ENCODE results near the gene MARCKS.

MARCKS gene

DNA sequence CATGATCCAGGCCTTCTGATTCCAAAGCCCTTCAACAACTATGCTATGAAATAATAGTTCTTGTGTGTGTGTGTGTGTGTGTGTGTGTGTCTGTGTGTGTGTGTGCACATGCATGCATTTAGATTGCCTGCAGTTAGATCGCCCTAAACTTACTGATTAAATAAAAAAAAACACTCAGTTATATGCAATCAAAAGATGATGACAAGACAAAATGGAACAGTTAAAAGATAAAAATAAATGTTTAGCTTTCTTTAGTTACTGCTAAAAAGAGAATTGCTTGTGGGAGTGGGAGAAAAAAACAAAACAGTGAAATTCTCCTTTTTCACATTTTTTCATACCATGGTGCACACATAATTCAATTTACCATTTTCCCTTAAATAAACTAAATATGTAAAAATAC is 29.4 kb downstream of the MARCKS start:
- ATAC-seq (ENCODE audit: low read depth) (no peak), DNase-seq (ENCODE audit: low spot score) (no peak)
- H3K36me3 ChIP-seq (ENCODE audit: low read depth): no peaks in the 10 kb centered on the region
- H3K4me3 ChIP-seq (ENCODE audit: severe bottlenecking): no peak overlapping the region
- H3K27me3 ChIP-seq (ENCODE audit: insufficient read depth, poor library complexity, severe bottlenecking): no peaks in the 10 kb centered on the region
- no peaks in the 10 kb centered on the region for H3K4me1 ChIP-seq (ENCODE audit: insufficient read depth, poor library complexity, severe bottlenecking)
- no peaks in the 10 kb centered on the region for H3K9me3 ChIP-seq (ENCODE audit: severe bottlenecking)
- TF ChIP-seq, protein P1, sequence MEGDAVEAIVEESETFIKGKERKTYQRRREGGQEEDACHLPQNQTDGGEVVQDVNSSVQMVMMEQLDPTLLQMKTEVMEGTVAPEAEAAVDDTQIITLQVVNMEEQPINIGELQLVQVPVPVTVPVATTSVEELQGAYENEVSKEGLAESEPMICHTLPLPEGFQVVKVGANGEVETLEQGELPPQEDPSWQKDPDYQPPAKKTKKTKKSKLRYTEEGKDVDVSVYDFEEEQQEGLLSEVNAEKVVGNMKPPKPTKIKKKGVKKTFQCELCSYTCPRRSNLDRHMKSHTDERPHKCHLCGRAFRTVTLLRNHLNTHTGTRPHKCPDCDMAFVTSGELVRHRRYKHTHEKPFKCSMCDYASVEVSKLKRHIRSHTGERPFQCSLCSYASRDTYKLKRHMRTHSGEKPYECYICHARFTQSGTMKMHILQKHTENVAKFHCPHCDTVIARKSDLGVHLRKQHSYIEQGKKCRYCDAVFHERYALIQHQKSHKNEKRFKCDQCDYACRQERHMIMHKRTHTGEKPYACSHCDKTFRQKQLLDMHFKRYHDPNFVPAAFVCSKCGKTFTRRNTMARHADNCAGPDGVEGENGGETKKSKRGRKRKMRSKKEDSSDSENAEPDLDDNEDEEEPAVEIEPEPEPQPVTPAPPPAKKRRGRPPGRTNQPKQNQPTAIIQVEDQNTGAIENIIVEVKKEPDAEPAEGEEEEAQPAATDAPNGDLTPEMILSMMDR (IDR thresholded peaks at IDR 0.05; ENCODE audit: poor library complexity, severe bottlenecking): no peak
- H3K27ac ChIP-seq (ENCODE audit: poor library complexity, severe bottlenecking): no peak overlapping the region

DNA sequence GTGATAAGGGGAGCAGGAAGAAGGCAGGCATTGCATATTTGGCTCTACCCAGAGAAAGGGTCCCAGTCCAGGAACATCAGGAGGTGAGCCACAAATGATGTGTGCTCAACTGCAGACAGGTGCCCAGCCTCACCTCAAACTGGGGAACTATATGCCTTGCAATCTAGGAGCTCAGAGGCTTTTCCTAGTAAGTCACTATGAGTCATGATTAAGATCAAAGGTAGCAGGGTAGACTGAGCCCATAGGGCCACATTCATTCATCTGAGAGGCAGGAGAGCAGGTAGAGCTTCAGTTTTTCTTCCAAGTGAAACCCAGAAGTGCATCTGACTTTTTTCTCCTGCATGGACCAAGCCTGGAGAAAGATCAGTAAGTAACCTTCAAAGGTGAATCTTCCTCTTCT is 31.3 kb downstream of the MARCKS start:
- Histone ChIP-seq H3K4me1 (ENCODE audit: insufficient read depth, poor library complexity, severe bottlenecking) (no peaks in the 10 kb centered on the region), H3K4me3 (ENCODE audit: severe bottlenecking) (no peak overlapping the region), H3K27ac (ENCODE audit: poor library complexity, severe bottlenecking) (no peak overlapping the region), H3K36me3 (ENCODE audit: low read depth) (no peaks in the 10 kb centered on the region), H3K9me3 (ENCODE audit: severe bottlenecking) (no peaks in the 10 kb centered on the region), H3K27me3 (ENCODE audit: insufficient read depth, poor library complexity, severe bottlenecking) (no peaks in the 10 kb centered on the region)
- TF ChIP-seq, protein P1 (IDR thresholded peaks at IDR 0.05; ENCODE audit: poor library complexity, severe bottlenecking): no peak
- ATAC-seq (ENCODE audit: low read depth) (peak; percentile 38; the same call in 1 of the 3 replicates), DNase-seq (ENCODE audit: low spot score) (no peak)

DNA sequence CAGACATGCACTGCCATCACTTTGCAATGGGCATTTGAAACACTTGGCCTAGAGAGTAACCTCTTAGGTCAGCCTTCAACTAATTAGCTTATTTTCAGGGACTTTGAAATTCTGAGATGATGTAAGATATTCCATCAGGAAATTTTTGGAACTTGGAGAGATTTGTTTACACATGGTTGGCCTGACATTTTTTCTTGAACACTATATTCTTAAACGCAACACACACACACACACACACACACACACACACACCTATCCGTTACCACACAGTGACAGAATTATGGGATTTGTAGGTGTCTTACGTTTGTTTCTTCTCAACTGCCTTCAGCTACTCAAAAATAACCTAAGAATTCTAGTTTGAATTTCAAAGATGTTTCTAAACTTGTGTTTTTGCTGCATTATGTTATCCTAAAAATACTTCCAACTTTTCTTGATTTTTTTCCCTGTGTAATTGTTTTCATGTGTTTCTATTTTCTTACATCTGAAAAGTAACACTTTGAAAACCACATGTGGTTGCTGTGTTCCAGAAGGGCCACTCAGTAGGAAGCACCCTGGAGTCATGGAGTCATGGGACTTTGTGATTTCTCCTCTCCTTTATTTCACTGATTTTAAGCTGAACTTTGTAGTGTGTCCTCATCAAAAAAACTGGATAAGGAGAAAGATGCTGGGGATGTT is 31.9 kb downstream of the MARCKS start:
- no peak overlapping the region for H3K27ac ChIP-seq (ENCODE audit: poor library complexity, severe bottlenecking)
- ATAC-seq (ENCODE audit: low read depth) (no peak), DNase-seq (ENCODE audit: low spot score) (no peak)
- no peaks in the 10 kb centered on the region for H3K9me3 ChIP-seq (ENCODE audit: severe bottlenecking)
- H3K36me3 ChIP-seq (ENCODE audit: low read depth): no peaks in the 10 kb centered on the region
- TF ChIP-seq, protein P1 (IDR thresholded peaks at IDR 0.05; ENCODE audit: poor library complexity, severe bottlenecking): no peak
- H3K4me3 ChIP-seq (ENCODE audit: severe bottlenecking): no peak overlapping the region
- H3K4me1 ChIP-seq (ENCODE audit: insufficient read depth, poor library complexity, severe bottlenecking): no peaks in the 10 kb centered on the region
- no peaks in the 10 kb centered on the region for H3K27me3 ChIP-seq (ENCODE audit: insufficient read depth, poor library complexity, severe bottlenecking)

DNA sequence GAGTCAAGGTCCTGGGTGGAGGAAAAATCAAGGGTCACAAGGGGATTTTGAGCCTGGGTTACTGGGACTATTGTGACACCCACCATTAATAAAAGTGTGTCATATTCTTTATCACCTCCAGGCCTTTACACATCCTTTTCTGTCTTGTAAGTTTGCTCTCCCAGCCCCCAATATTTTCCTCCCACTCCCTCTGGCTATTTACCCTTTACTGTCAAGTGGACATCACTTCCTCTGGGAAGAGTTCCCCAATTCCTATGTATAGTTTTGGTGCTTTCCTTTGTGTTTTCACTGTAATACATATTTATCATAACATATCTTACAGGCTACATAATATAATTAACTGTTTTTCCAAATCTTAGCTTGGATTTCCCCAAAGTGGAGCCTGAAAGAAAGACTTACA is 36.3 kb downstream of the MARCKS start:
- no peaks in the 10 kb centered on the region for H3K4me1 ChIP-seq (ENCODE audit: insufficient read depth, poor library complexity, severe bottlenecking)
- ATAC-seq (ENCODE audit: low read depth): no peak

DNA sequence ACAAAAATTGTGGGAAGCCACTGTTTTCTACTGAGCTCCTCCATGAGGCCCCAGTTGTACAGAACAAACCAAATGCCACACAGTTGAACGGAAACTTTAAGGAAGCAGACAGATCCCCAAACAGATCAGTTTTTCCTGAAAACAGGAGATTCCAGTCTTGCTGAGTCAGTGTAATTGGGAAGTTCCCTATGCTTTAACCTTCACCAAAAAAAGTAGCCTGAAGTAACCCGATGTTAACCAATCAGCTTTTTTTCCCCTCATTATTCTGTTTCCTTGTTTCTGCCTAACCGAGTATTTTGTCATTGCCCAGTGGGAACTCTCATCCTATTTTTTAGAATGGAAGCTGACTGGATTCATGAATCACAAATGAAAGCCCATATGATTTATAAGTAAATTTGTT is 36.7 kb downstream of the MARCKS start:
- no peak overlapping the region for H3K4me3 ChIP-seq (ENCODE audit: severe bottlenecking)
- ATAC-seq (ENCODE audit: low read depth) (no peak), DNase-seq (ENCODE audit: low spot score) (no peak)
- H3K36me3 ChIP-seq (ENCODE audit: low read depth): no peaks in the 10 kb centered on the region
- no peaks in the 10 kb centered on the region for H3K4me1 ChIP-seq (ENCODE audit: insufficient read depth, poor library complexity, severe bottlenecking)
- H3K27ac ChIP-seq (ENCODE audit: poor library complexity, severe bottlenecking): no peak overlapping the region
- H3K9me3 ChIP-seq (ENCODE audit: severe bottlenecking): no peaks in the 10 kb centered on the region
- TF ChIP-seq, protein P1 (IDR thresholded peaks at IDR 0.05; ENCODE audit: poor library complexity, severe bottlenecking): no peak
- no peaks in the 10 kb centered on the region for H3K27me3 ChIP-seq (ENCODE audit: insufficient read depth, poor library complexity, severe bottlenecking)

More for the DNA sequence above, 36.3 kb downstream of the MARCKS start:
- H3K36me3 ChIP-seq (ENCODE audit: low read depth): no peaks in the 10 kb centered on the region
- TF ChIP-seq, protein P1 (IDR thresholded peaks at IDR 0.05; ENCODE audit: poor library complexity, severe bottlenecking): no peak
- no peaks in the 10 kb centered on the region for H3K27me3 ChIP-seq (ENCODE audit: insufficient read depth, poor library complexity, severe bottlenecking)
- no peak overlapping the region for H3K4me3 ChIP-seq (ENCODE audit: severe bottlenecking)
- no peaks in the 10 kb centered on the region for H3K9me3 ChIP-seq (ENCODE audit: severe bottlenecking)
- DNase-seq (ENCODE audit: low spot score): no peak
- H3K27ac ChIP-seq (ENCODE audit: poor library complexity, severe bottlenecking): no peak overlapping the region
